Aorta (tissue), 5 donors: Measurements from ENCODE around the gene DLG1. TPM values are rescaled to one million over a fixed set of nuclear protein-coding genes. Genes with fewer than 3 reads are reported as not detected.

Experiments used
- ATAC-seq: fragments of 200-7000 bp; cut with Tn5 transposase; one replicate; pipeline ENCODE4 v1.9.1; 2022; ENCODE audit warnings: moderate library complexity; ENCODE audit not compliant: low FRiP score
- DNase-seq, 2 donors: peaks; one replicate each; pipeline ENCODE4 v3.0.0-alpha.2; 2020
- H3K27ac ChIP-seq, 2 donors: one replicate each; pipeline ENCODE4 v1.5.1; 2013; ENCODE audit warnings: low read length in 2 of 2, mild to moderate bottlenecking in 2 of 2, moderate library complexity in 2 of 2, control low read depth in 1 of 2, inconsistent platforms in 1 of 2, low read depth in 1 of 2
- H3K27me3 ChIP-seq, 2 donors: one replicate each; pipeline ENCODE4 v1.6.1; 2013; ENCODE audit warnings: control low read depth in 1 of 2, low read length in 1 of 2, mild to moderate bottlenecking in 1 of 2, moderate library complexity in 1 of 2; ENCODE audit not compliant: insufficient read depth in 2 of 2, control insufficient read depth in 1 of 2
- H3K36me3 ChIP-seq, 2 donors: one replicate each; pipeline ENCODE4 v1.6.1; 2013; ENCODE audit warnings: control low read depth in 1 of 2, low read length in 1 of 2, mild to moderate bottlenecking in 1 of 2; ENCODE audit not compliant: insufficient read depth in 2 of 2, control insufficient read depth in 1 of 2
- H3K4me1 ChIP-seq, 2 donors: one replicate each; pipeline ENCODE4 v1.6.1; 2013; ENCODE audit warnings: low read length in 2 of 2, control low read depth in 1 of 2, mild to moderate bottlenecking in 1 of 2, moderate library complexity in 1 of 2; ENCODE audit not compliant: insufficient read depth in 2 of 2, control insufficient read depth in 1 of 2
- H3K4me3 ChIP-seq, 2 donors: one replicate each; pipeline ENCODE4 v1.5.1; 2013; ENCODE audit warnings: low read length in 2 of 2, control low read depth in 1 of 2, mild to moderate bottlenecking in 1 of 2
- H3K9me3 ChIP-seq: one replicate; pipeline ENCODE4 v1.6.1; 2013; ENCODE audit warnings: mild to moderate bottlenecking, low read length; ENCODE audit not compliant: control insufficient read depth
- WGBS, 2 donors: extraction: QIAGEN DNeasy Blood & Tissue Kit; methylation state at CpG; one replicate each; pipeline ENCODE4 v1.1.7; 2013; 5-methylcytosine and 5-hydroxymethylcytosine counted together
- intact Hi-C, 2 donors: fragments of 100-400 bp; cut with DNase I; formaldehyde crosslinking; loops; one replicate each; pipeline versions ENCODE4 v1.14.2 to v1.15.0; 2022
- polyA plus RNA-seq, 2 donors: library from polyadenylated mRNA; stranded (reverse); fragments of 200-250 nt; gene quantifications; one replicate each; pipeline ENCODE4 v1.2.3, GENCODE V29; 2013
- total RNA-seq, 2 donors: library from RNA; stranded (reverse); fragmentation: NEBNext Ultra II Directional; extraction: Animal tissue kit (Norgen Biotek cat#: 25700); gene quantifications; one replicate each; pipeline ENCODE4 v1.2.1, GENCODE V29; 2021
- donor health status: healthy with polysubstance abuse.
- donor health status: Bipolar disorder and iron deficiency.
- donor health status: DM: no; HTN: no; CAD: no.
- donor health status: DM: no; HTN: no; CAD: no.
- donor health status: DM: yes; HTN: yes; CAD: no.

Gene DLG1
- total and polyA plus RNA-seq, 4 donors: 21.2 to 100 (median 51.9) TPM

DNA sequence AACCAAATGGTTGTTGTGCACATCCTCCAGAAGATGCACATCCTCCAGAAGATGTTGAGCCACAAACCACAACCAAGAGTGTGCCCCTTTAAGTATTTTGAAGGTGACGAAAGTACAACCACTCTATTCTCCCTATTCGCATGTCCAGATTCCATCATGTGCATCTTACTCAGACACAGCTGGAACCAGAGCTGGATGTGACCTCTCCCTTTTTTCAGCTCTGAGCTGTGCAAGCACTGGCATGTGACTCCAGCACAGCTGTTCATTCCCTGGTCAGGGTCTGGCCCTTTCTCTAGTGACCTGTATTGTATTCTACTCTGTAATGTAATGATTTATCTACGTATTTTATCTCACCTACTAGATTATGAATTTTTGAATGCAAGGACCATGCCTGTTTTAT is 29.3 kb upstream of the DLG1 start:
- H3K4me3 ChIP-seq: no peak overlapping the region
- ATAC-seq (no peak), DNase-seq (no peak)
- 71 to 72% methylated on average over 3 of the region's 3 CpGs for WGBS, 2 donors
- H3K27me3 ChIP-seq: no peaks in the 10 kb centered on the region
- intact Hi-C loops: no loop called here
- H3K36me3 ChIP-seq: no peaks in the 10 kb centered on the region
- no peaks in the 10 kb centered on the region for H3K4me1 ChIP-seq
- no peaks in the 10 kb centered on the region for H3K9me3 ChIP-seq
- no peak overlapping the region for H3K27ac ChIP-seq

DNA sequence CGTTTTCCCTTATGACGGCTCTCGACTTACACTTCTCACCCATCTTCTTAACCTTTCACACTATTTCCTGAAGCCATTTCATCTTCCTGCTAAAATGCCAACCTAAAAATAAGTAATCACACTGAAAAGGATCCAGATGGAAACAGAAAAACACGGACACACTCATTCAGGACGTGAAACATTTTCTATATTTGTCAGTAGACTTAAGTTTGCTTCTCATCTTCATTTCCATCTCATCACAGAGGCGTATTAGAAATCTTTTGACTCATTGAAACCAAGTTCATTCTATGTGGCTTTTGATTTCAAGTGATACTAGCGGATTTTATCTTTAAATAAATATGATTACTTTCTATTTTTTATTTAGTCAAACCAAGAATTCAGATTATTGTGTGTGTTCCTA is 27.4 kb upstream of the DLG1 start:
- DNase-seq (no peak), ATAC-seq (no peak)
- intact Hi-C loops: no loop called here
- no peaks in the 10 kb centered on the region for H3K9me3 ChIP-seq
- H3K27ac ChIP-seq: no peak overlapping the region
- WGBS, 2 donors: 84 to 88% methylated on average over 7 of the region's 7 CpGs
- no peaks in the 10 kb centered on the region for H3K36me3 ChIP-seq
- H3K4me3 ChIP-seq: no peak overlapping the region
- no peaks in the 10 kb centered on the region for H3K27me3 ChIP-seq
- no peaks in the 10 kb centered on the region for H3K4me1 ChIP-seq

DNA sequence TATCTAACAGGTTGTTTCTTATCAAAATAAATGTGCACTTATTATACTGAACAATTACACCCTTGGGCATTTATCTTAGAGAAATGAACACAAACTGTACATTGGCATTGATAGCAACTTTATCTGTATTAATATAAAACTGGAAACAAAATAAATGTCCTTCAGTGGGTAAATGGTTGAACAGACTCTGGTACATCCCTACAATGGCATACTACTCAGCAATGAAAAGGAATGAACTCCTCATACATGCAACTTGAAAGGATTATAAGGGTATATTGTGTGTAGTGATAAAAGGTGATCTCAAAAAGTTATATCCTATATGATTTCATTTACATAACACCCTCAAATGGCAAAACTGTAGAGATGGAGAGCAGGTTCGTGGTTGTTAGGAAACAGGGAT is 23.7 kb upstream of the DLG1 start:
- no peak for ATAC-seq
- H3K36me3 ChIP-seq: no peaks in the 10 kb centered on the region
- no peaks in the 10 kb centered on the region for H3K4me1 ChIP-seq
- DNase-seq: no peak
- H3K9me3 ChIP-seq: no peaks in the 10 kb centered on the region
- H3K27me3 ChIP-seq: no peaks in the 10 kb centered on the region
- intact Hi-C loops: no loop called here
- no peak overlapping the region for H3K4me3 ChIP-seq
- 88 to 94% methylated on average over 1 of the region's 1 CpG for WGBS, 2 donors
- no peak overlapping the region for H3K27ac ChIP-seq

DNA sequence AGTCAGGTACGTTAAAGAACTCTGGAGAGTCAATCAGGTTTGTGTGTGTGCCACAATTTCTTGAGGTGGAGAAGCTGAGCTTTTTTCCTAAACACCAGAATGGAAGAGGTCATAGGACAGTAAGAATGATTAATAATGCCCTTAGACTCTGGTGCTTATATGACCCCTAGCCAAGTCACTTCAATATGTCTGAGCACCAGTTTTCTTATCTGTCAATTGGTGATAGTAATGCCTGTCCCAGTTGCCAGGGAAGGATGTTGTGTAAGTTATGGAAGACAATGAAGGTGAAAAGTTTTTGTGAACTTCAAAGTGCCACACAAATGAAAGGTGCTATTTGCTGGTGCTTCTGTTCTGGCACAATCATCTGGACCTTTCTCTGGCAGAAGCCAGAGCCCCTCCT is 22.2 kb upstream of the DLG1 start:
- Histone ChIP-seq H3K36me3 (no peaks in the 10 kb centered on the region), H3K27ac (no peak overlapping the region), H3K4me3 (no peak overlapping the region), H3K27me3 (no peaks in the 10 kb centered on the region), H3K4me1 (no peaks in the 10 kb centered on the region), H3K9me3 (no peaks in the 10 kb centered on the region)
- WGBS, 2 donors: 76 to 85% methylated on average over 1 of the region's 1 CpG
- DNase-seq (no peak), ATAC-seq (no peak)
- intact Hi-C loops: no loop called here

DNA sequence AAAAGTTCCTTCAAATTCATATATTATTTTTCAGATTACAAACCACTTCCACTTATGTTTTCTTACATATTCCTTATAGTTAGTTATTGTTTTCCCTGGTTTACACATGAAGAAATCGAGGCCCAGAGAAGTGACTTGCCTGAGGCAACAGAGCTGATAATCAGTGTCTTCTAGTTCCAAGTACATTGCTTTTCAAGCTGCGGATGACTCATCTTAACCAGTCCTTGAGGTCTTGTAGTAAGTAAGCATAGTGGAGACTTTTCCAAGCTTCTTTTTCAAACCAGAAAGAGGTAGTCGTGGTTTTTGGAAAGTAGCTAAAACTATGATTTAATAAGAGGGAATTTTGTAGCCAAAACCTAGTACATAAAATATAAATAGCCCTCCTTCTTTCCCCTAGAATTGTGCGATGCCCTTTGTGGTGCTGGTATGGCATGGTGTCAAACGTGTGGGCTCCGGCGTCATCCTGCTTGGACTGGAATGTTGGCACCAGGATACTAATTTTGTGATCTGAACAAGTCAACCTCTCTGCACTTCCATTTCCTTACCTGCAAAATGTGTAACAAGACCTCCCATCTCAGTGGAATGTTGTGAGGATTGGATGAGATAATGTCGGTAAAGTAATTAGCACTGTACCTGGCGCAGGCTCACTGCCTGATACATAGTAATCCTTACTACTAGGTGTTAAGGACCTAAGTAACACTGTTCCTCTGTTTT is 19.0 kb upstream of the DLG1 start:
- no peaks in the 10 kb centered on the region for H3K27me3 ChIP-seq
- intact Hi-C loops: loop anchor here in 1 of 2 donors (5.0 kb wide), 1 partner anchor 50 kb away; no protein-coding TSS in a partner anchor
- WGBS, 2 donors: 23% methylated on average over 9 of the region's 9 CpGs
- H3K36me3 ChIP-seq: no peaks in the 10 kb centered on the region
- H3K4me3 ChIP-seq: no peak overlapping the region
- no peaks in the 10 kb centered on the region for H3K4me1 ChIP-seq
- H3K27ac ChIP-seq: no peak overlapping the region
- DNase-seq: no peak
- H3K9me3 ChIP-seq: no peaks in the 10 kb centered on the region
- peak; percentile 71 for ATAC-seq

DNA sequence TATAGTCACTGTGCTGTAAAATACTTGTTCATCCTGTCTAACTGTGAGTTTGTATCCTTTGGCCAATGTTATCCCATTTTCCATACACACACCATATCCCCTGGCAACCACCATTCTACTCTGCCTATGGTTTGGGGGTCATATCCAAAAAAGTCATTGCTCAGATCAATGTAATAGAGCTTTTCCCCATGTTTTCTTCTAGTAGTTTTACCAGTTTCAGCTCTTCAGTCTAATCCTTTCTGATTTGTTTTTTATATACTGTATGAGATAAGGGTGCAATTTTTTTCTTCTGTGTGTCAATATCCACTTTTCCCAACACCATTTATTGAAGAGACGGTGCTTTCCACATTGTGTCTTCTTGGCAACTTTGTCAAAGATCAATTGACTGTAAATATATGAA is 14.0 kb upstream of the DLG1 start:
- Histone ChIP-seq H3K4me3 (no peak overlapping the region), H3K27me3 (no peaks in the 10 kb centered on the region), H3K9me3 (no peaks in the 10 kb centered on the region), H3K4me1 (peaks cover 0 to 3% of the 10 kb centered on the region in 2 donors), H3K36me3 (no peaks in the 10 kb centered on the region), H3K27ac (no peak overlapping the region)
- DNase-seq (no peak), ATAC-seq (no peak)
- intact Hi-C loops: no loop called here
- WGBS, 2 donors: 98 to 100% methylated on average over 1 of the region's 1 CpG

DNA sequence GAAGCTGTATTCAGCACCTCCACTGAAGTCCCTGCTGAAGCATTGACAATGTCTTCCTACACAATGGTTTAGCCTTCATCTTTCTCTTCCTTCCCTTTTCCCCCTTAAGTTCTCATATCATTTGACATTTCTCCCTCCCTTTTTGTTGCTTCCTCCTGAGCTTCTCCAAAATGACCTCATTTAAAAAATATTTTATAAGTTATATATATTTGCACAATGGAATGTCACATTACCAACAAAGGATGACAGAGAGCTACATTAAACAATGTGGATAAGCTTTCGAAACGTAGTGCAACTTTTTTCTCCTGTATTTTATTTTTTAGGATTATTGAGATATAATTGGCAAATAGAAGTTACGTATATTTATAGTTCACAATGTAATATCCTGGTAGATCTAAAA is 13.2 kb upstream of the DLG1 start:
- intact Hi-C loops: no loop called here
- Histone ChIP-seq H3K27ac (no peak overlapping the region), H3K36me3 (no peaks in the 10 kb centered on the region), H3K27me3 (no peaks in the 10 kb centered on the region), H3K9me3 (no peaks in the 10 kb centered on the region), H3K4me1 (peaks cover 0 to 3% of the 10 kb centered on the region in 2 donors), H3K4me3 (no peak overlapping the region)
- WGBS, 2 donors: 98 to 99% methylated on average over 3 of the region's 3 CpGs
- DNase-seq (no peak), ATAC-seq (no peak)

DNA sequence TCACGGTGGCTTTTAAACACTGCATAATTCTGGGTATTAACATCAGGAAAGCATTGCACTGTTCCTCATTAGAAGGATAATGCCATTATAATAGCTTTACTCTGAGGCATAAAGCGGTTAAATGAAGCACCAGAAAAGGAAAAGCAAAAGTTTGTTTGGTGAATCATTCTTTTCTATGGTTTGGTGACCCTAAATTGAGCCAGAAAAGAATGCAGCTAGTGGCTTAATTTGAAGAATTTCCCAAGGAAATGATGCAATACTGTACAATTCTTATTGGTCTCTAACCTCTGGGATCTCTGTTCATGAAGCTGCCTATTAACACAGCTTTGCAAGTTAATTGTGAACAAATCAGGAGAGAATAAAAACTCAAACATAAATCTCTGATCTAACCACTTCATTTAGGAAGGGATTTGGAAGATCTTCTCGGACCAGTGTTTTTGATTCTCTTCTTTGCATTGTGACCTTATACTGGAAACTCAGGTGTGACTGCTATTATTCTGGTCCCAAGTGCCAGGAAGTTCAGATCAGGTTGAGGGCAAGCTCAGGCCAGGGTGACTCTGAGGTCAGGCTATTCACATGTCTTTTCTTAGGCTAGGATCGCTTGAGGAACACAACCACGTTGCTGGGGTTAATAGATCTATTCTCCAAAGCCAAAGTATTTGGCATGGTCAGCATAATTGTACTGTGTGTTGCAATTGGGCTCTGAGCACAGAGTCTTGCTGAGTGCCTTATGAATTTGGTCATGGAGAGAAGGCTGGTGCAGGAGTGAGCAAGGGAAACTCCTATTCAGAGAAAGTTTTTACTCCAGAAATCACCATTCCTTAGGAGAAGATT is 11.3 kb upstream of the DLG1 start:
- Histone ChIP-seq H3K9me3 (no peaks in the 10 kb centered on the region), H3K27me3 (no peaks in the 10 kb centered on the region), H3K4me3 (no peak overlapping the region), H3K4me1 (peaks cover 0 to 3% of the 10 kb centered on the region in 2 donors), H3K36me3 (no peaks in the 10 kb centered on the region), H3K27ac (no peak overlapping the region)
- no peak for DNase-seq
- intact Hi-C loops: loop anchor here in 1 of 2 donors (5.0 kb wide), 1 partner anchor 43 kb away; no protein-coding TSS in a partner anchor
- WGBS, 2 donors: 36 to 38% methylated on average over 5 of the region's 5 CpGs
- peak; percentile 88 for ATAC-seq

DNA sequence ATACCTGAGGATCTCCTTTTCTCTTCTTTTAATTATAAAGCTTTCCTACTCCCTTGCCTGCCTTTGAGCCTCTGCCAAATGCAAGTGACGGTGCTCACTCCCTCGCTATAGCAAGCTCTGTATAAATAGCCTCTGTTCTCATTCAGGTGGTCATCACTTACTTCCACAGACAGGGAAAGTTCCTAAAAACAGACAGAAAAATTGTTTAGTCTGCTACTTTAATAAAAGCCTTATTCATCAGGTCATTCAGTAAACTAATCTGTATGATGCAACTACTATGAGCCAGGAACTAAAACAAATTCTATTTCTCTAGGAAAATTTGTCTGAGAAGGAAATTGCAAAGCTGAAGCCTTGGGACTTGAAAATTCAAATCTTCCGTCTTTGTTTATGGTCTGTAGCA is 10.2 kb upstream of the DLG1 start:
- Histone ChIP-seq H3K27ac (no peak overlapping the region), H3K4me3 (no peak overlapping the region), H3K4me1 (peaks cover 0 to 3% of the 10 kb centered on the region in 2 donors), H3K27me3 (no peaks in the 10 kb centered on the region), H3K9me3 (no peaks in the 10 kb centered on the region), H3K36me3 (no peaks in the 10 kb centered on the region)
- no peak for ATAC-seq
- intact Hi-C loops: loop anchor here in 1 of 2 donors (5.0 kb wide), 1 partner anchor 44 kb away; no protein-coding TSS in a partner anchor
- no peak for DNase-seq
- 25 to 29% methylated on average over 3 of the region's 3 CpGs for whole genome bisulfite sequencing, 2 donors
